Activated CD4-positive, alpha-beta T cell treated with anti-CD3 and anti-CD28 coated beads, Interleukin-2, Interleukin-6, amounts not matched to agents 100 ng/mL and 50 ng/mL, durations not matched to agents 16 hours and 8 hours (primary cell): ENCODE results near the gene SLC25A39.

ENCODE experiments used
- DNase-seq: peaks from one replicate; pipeline ENCODE4 v3.0.0-alpha.2; 2020

The SLC25A39 gene

GRCh38 chr17:44272321-44272951, 52.2 kb downstream of the SLC25A39 start:
- DNase-seq = no peak
